IPS DF 4.7 (cell line): ENCODE data around the gene DAB2IP.

Experiments
- DNase-seq: peaks from one replicate; pipeline ENCODE4 v3.0.0-alpha.2; 2013; ENCODE audit warnings: low spot score; ENCODE audit errors: extremely low read depth

Gene DAB2IP

GRCh38 chr9:121625590-121625989, 25.8 kb upstream of the DAB2IP start:
- no peak for DNase-seq

- no peak for DNase-seq
Measured at GRCh38 chr9:121626012-121626411, 25.4 kb upstream of the DAB2IP start.

- DNase-seq = no peak
Measured at GRCh38 chr9:121627427-121627826, 24.0 kb upstream of the DAB2IP start.

- DNase-seq = no peak
Measured at GRCh38 chr9:121628401-121628800, 23.0 kb upstream of the DAB2IP start.

- no peak for DNase-seq
Measured at GRCh38 chr9:121631115-121631514, 20.3 kb upstream of the DAB2IP start.

GRCh38 chr9:121631978-121632418, 19.4 kb upstream of the DAB2IP start:
- no peak for DNase-seq

- DNase-seq = no peak
Measured at GRCh38 chr9:121633119-121633714, 18.2 kb upstream of the DAB2IP start.

- DNase-seq = no peak
Measured at GRCh38 chr9:121633736-121634135, 17.7 kb upstream of the DAB2IP start.

- no peak for DNase-seq
Measured at GRCh38 chr9:121634329-121635261, 16.8 kb upstream of the DAB2IP start.

GRCh38 chr9:121635300-121635876, 16.0 kb upstream of the DAB2IP start:
- DNase-seq = no peak

- DNase-seq = no peak
Measured at GRCh38 chr9:121636341-121636865, 15.0 kb upstream of the DAB2IP start.

GRCh38 chr9:121636978-121637712, 14.3 kb upstream of the DAB2IP start:
- no peak for DNase-seq

- DNase-seq = no peak
Measured at GRCh38 chr9:121637713-121638220, 13.7 kb upstream of the DAB2IP start.

GRCh38 chr9:121638399-121638798, 13.0 kb upstream of the DAB2IP start:
- DNase-seq = no peak

- no peak for DNase-seq
Measured at GRCh38 chr9:121638901-121639592, 12.4 kb upstream of the DAB2IP start.

GRCh38 chr9:121639619-121640018, 11.8 kb upstream of the DAB2IP start:
- DNase-seq = no peak

- no peak for DNase-seq
Measured at GRCh38 chr9:121640076-121640475, 11.4 kb upstream of the DAB2IP start.

GRCh38 chr9:121640491-121641223, 10.8 kb upstream of the DAB2IP start:
- no peak for DNase-seq

- no peak for DNase-seq
Measured at GRCh38 chr9:121641224-121641611, 10.2 kb upstream of the DAB2IP start.

GRCh38 chr9:121642758-121643157, 8.7 kb upstream of the DAB2IP start:
- DNase-seq = no peak
